GM12865 (cell line): Measurements from ENCODE around the gene MYO18B.

Experiments used
- DNase-seq: peaks from one replicate; pipeline ENCODE4 v3.0.0; 2010; ENCODE audit warnings: low read depth
- H3K4me3 ChIP-seq: 2 replicates; pipeline ENCODE4 v1.5.1; 2011; ENCODE audit warnings: mild to moderate bottlenecking, low read depth, low read length, control low read depth
- CTCF ChIP-seq: IDR thresholded peaks from 2 replicates; pipeline ENCODE4 v1.5.1; 2011; ENCODE audit warnings: low read length, control low read depth, low read depth, inconsistent platforms; ENCODE audit not compliant: insufficient read depth; ENCODE audit errors: missing control alignments

The MYO18B gene

GRCh38 chr22:26021516-26021915 is 279.5 kb downstream of the MYO18B start:
- TF ChIP-seq CTCF: no peak
- DNase-seq: no peak
- no peak overlapping the region for H3K4me3 ChIP-seq

- H3K4me3 ChIP-seq: no peak overlapping the region
- TF ChIP-seq CTCF: no peak
- DNase-seq: no peak
Measured at GRCh38 chr22:26023104-26023775, 281.3 kb downstream of the MYO18B start.

GRCh38 chr22:26025626-26026025 is 283.6 kb downstream of the MYO18B start:
- no peak for TF ChIP-seq CTCF
- no peak overlapping the region for H3K4me3 ChIP-seq
- DNase-seq: no peak

DNA sequence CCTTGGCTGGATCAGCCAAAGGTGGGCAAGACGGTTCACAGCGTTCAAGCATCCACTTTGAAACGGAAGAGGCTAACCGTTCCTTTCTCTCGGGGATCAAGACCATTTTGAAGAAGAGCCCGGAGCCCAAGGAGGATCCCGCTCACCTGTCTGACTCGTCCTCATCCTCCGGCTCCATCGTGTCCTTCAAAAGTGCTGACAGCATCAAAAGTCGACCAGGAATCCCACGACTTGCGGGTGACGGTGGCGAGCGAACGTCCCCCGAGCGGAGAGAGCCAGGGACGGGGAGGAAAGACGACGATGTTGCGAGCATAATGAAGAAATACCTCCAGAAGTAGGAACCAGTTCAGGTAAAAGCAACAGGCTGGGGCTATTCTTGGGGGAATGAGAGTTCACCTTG is 285.4 kb downstream of the MYO18B start:
- H3K4me3 ChIP-seq: no peak overlapping the region
- DNase-seq: no peak
- no peak for TF ChIP-seq CTCF

GRCh38 chr22:26031641-26032040 is 289.7 kb downstream of the MYO18B start:
- no peak for DNase-seq
- TF ChIP-seq CTCF: no peak
- no peak overlapping the region for H3K4me3 ChIP-seq

GRCh38 chr22:26033071-26033470 is 291.1 kb downstream of the MYO18B start:
- DNase-seq: no peak
- no peak for TF ChIP-seq CTCF
- H3K4me3 ChIP-seq: no peak overlapping the region

GRCh38 chr22:26033586-26033985 is 291.6 kb downstream of the MYO18B start:
- TF ChIP-seq CTCF: no peak
- no peak for DNase-seq
- H3K4me3 ChIP-seq: no peak overlapping the region
